Left colon (tissue), 2 donors: ENCODE results near the gene SSBP3. TPM values are rescaled to one million over a fixed set of nuclear protein-coding genes. Genes with fewer than 3 reads are reported as not detected.

ENCODE experiments used
- ATAC-seq: fragments of 200-7000 bp; cut with Tn5 transposase; one replicate; pipeline ENCODE4 v1.9.1; 2020; ENCODE audit warnings: mild to moderate bottlenecking, moderate library complexity
- DNase-seq, 2 donors: peaks; one replicate each; pipeline ENCODE4 v3.0.0-alpha.2; 2020
- intact Hi-C, 2 donors: fragments of 100-400 bp; cut with DNase I in 1 of 2; cut with micrococcal nuclease in 1 of 2; formaldehyde crosslinking; loops; one replicate each; pipeline versions ENCODE4 v1.11.2 to v1.14.0; 2022; cut with DNase I, micrococcal nuclease
- total RNA-seq, 2 donors: library from RNA; stranded (reverse); fragmentation: NEBNext Ultra II Directional; extraction: Animal tissue kit (Norgen Biotek cat#: 25700); gene quantifications; one replicate each; pipeline ENCODE4 v1.2.1, GENCODE V29; 2021
- donor health status: DM: no; HTN: no; CAD: no.
- donor health status: DM: yes; HTN: yes; CAD: no.

SSBP3 gene
- total RNA-seq, 2 donors from 2014 or later = 61.7 to 74.2 TPM

GRCh38 chr1:54342288-54342687 lies 63.9 kb downstream of the SSBP3 start:
- intact Hi-C loops = no loop called here
- peak; percentile 67 to 72 for DNase-seq
- ATAC-seq = peak; percentile 81

- no peak for ATAC-seq
- intact Hi-C loops = no loop called here
- DNase-seq = no peak
Measured at GRCh38 chr1:54341763-54342162, 64.4 kb downstream of the SSBP3 start.

- DNase-seq (no peak), ATAC-seq (no peak)
- intact Hi-C loops = no loop called here
Measured at GRCh38 chr1:54340878-54341277, 65.3 kb downstream of the SSBP3 start.

GRCh38 chr1:54340434-54340833 lies 65.8 kb downstream of the SSBP3 start:
- intact Hi-C loops = no loop called here
- no peak for DNase-seq
- no peak for ATAC-seq

- DNase-seq (no peak), ATAC-seq (no peak)
- intact Hi-C loops = no loop called here
Measured at GRCh38 chr1:54339126-54339525, 67.1 kb downstream of the SSBP3 start.

- ATAC-seq (no peak), DNase-seq (no peak)
- intact Hi-C loops = no loop called here
Measured at GRCh38 chr1:54338464-54338863, 67.7 kb downstream of the SSBP3 start.

- intact Hi-C loops = no loop called here
- DNase-seq (no peak), ATAC-seq (peak; percentile 65)
Measured at GRCh38 chr1:54337928-54338327, 68.3 kb downstream of the SSBP3 start.

GRCh38 chr1:54337034-54337433 lies 69.2 kb downstream of the SSBP3 start:
- intact Hi-C loops = no loop called here
- ATAC-seq (no peak), DNase-seq (no peak)

- no peak for ATAC-seq
- intact Hi-C loops = no loop called here
- DNase-seq = no peak
Measured at GRCh38 chr1:54336116-54336515, 70.1 kb downstream of the SSBP3 start.

GRCh38 chr1:54335755-54336108 lies 70.5 kb downstream of the SSBP3 start:
- intact Hi-C loops = no loop called here
- ATAC-seq = no peak
- DNase-seq = peak in 1 of 2 donors; percentile 56

- ATAC-seq (no peak), DNase-seq (no peak)
- intact Hi-C loops = no loop called here
Measured at GRCh38 chr1:54335011-54335754, 71.0 kb downstream of the SSBP3 start.

GRCh38 chr1:54332781-54333585 lies 73.2 kb downstream of the SSBP3 start:
- DNase-seq (no peak), ATAC-seq (no peak)
- intact Hi-C loops = no loop called here

- intact Hi-C loops = no loop called here
- no peak for ATAC-seq
- DNase-seq = no peak
Measured at GRCh38 chr1:54331843-54332463, 74.2 kb downstream of the SSBP3 start.

- intact Hi-C loops = no loop called here
- DNase-seq = no peak
- no peak for ATAC-seq
Measured at GRCh38 chr1:54331091-54331772, 75.0 kb downstream of the SSBP3 start.

GRCh38 chr1:54329312-54330003 lies 76.7 kb downstream of the SSBP3 start:
- ATAC-seq (no peak), DNase-seq (no peak)
- intact Hi-C loops = no loop called here

- no peak for ATAC-seq
- intact Hi-C loops = no loop called here
- DNase-seq = no peak
Measured at GRCh38 chr1:54328066-54328636, 78.0 kb downstream of the SSBP3 start.

- no peak for DNase-seq
- intact Hi-C loops = no loop called here
- no peak for ATAC-seq
Measured at GRCh38 chr1:54327386-54328065, 78.7 kb downstream of the SSBP3 start.
